Astrocyte (in vitro differentiated cells and primary cell): ENCODE measurements around the gene LRRC73.
"Not testable (repeated sequence)": the region's sequence is repeated elsewhere in the genome, so short reads cannot be mapped to it uniquely, and the experiment has no call there.

Experiments
- EZH2 ChIP-seq: IDR thresholded peaks from 2 replicates; pipeline ENCODE4 v1.6.1; 2012; ENCODE audit warnings: mild to moderate bottlenecking, low read length, inconsistent platforms; ENCODE audit not compliant: insufficient read depth
- TF ChIP-seq, protein P1 (sequence below): IDR thresholded peaks from 2 replicates; pipeline ENCODE4 v1.5.1; 2011; ENCODE audit warnings: low read depth, mild to moderate bottlenecking, inconsistent platforms, low read length, moderate library complexity; ENCODE audit not compliant: insufficient read depth

DNA sequence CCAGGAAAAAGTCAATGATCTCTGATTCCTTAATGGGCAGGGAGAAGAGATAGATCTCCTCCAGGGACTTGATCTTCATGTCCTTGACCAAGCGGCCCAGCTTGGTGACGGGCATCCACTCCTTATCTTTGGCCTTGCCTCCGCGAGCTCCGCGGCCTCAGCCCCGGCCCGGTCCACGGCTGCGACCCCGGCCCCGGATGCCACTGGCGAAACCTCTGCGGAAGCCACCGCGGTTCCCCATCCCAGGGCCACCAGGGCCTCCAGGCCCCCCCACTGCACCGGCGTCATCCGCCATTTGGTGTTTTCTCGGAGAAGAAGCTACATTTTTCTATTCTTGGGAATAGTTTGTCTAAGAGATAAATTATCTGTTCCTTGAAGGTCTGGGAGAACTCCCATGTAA lies 29.3 kb upstream of the LRRC73 start:
- not testable (repeated sequence) for TF ChIP-seq EZH2
- TF ChIP-seq, protein P1, sequence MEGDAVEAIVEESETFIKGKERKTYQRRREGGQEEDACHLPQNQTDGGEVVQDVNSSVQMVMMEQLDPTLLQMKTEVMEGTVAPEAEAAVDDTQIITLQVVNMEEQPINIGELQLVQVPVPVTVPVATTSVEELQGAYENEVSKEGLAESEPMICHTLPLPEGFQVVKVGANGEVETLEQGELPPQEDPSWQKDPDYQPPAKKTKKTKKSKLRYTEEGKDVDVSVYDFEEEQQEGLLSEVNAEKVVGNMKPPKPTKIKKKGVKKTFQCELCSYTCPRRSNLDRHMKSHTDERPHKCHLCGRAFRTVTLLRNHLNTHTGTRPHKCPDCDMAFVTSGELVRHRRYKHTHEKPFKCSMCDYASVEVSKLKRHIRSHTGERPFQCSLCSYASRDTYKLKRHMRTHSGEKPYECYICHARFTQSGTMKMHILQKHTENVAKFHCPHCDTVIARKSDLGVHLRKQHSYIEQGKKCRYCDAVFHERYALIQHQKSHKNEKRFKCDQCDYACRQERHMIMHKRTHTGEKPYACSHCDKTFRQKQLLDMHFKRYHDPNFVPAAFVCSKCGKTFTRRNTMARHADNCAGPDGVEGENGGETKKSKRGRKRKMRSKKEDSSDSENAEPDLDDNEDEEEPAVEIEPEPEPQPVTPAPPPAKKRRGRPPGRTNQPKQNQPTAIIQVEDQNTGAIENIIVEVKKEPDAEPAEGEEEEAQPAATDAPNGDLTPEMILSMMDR, result not testable (repeated sequence)
